ENCODE data around the gene POMC. TPM values are rescaled to one million over a fixed set of nuclear protein-coding genes. Genes with fewer than 3 reads are reported as not detected.
"Not testable (repeated sequence)": the region's sequence is repeated elsewhere in the genome, so short reads cannot be mapped to it uniquely, and the experiment has no call there.

The POMC gene
- total RNA-seq, 2 experiments from 2014 or later: 4.5 TPM

GRCh38 chr2:25215232-25215631, 46.9 kb upstream of the POMC start:
- no peak for TF ChIP-seq CTCF (IDR thresholded peaks at IDR 0.05)
- DNase-seq: peak in 2 of 14 experiments; percentile 14 to 30
- no peaks in the 10 kb centered on the region for H3K9me3 Mint-ChIP-seq
- H3K4me1 ChIP-seq (ENCODE audit: insufficient read depth, low read length): peaks cover 30% of the 10 kb centered on the region
- peak overlapping the region; percentile 44 to 52 for H3K27ac ChIP-seq (ENCODE audit: low read depth in 1 of 2, low read length in 2 of 2)
- peaks cover 24% of the 10 kb centered on the region for H3K4me1 Mint-ChIP-seq (ENCODE audit: low read depth)
- H3K27me3 Mint-ChIP-seq: no peaks in the 10 kb centered on the region
- ATAC-seq (ENCODE audit: poor library complexity): no peak
- no peaks in the 10 kb centered on the region for H3K36me3 ChIP-seq (ENCODE audit: insufficient read depth, low read length)
- H3K27ac Mint-ChIP-seq: peak overlapping the region; percentile 85
- H3K4me3 Mint-ChIP-seq: peak overlapping the region; percentile 87
- ChIA-PET CTCF (interaction anchor here (1.9 kb wide), 1 partner anchor 14 kb away, joined by 5 read pairs; no protein-coding TSS in a partner anchor), POLR2A (interaction anchor here (1.1 to 1.7 kb wide), 9 partner anchors 8 to 147 kb away, joined by 4 to 17 read pairs (median 5); no protein-coding TSS in a partner anchor)
- H3K9me3 ChIP-seq (ENCODE audit: control insufficient read depth in 1 of 2, insufficient read depth in 1 of 2, low read length in 2 of 2): no peaks in the 10 kb centered on the region
- H3K36me3 Mint-ChIP-seq (ENCODE audit: low read depth): no peaks in the 10 kb centered on the region
- intact Hi-C loops (cut with DNase I, micrococcal nuclease): loop anchor here in 1 of 2 experiments (5.0 kb wide), 1 partner anchor 57 kb away; no protein-coding TSS in a partner anchor
- H3K4me3 ChIP-seq (ENCODE audit: low read length): no peak overlapping the region
- H3K27me3 ChIP-seq (ENCODE audit: control insufficient read depth in 1 of 2, insufficient read depth in 2 of 2, low read length in 2 of 2): no peaks in the 10 kb centered on the region

- TF ChIP-seq CTCF (IDR thresholded peaks at IDR 0.05): no peak
- CTCF ChIA-PET: no interaction called here
Observed at GRCh38 chr2:25213229-25213628, 44.8 kb upstream of the POMC start.

GRCh38 chr2:25210923-25211322, 42.5 kb upstream of the POMC start:
- CTCF ChIA-PET; intact Hi-C loops (cut with DNase I, micrococcal nuclease); H3K27ac ChIP-seq (ENCODE audit: low read depth in 1 of 2, low read length in 2 of 2); ATAC-seq (ENCODE audit: poor library complexity); H3K9me3 ChIP-seq (ENCODE audit: control insufficient read depth in 1 of 2, insufficient read depth in 1 of 2, low read length in 2 of 2); H3K36me3 Mint-ChIP-seq (ENCODE audit: low read depth); H3K36me3 ChIP-seq (ENCODE audit: insufficient read depth, low read length); H3K27me3 ChIP-seq (ENCODE audit: control insufficient read depth in 1 of 2, insufficient read depth in 2 of 2, low read length in 2 of 2); H3K4me3 Mint-ChIP-seq; H3K27me3 Mint-ChIP-seq; H3K4me3 ChIP-seq (ENCODE audit: low read length); DNase-seq; H3K9me3 Mint-ChIP-seq: not testable (repeated sequence)
- Mint-ChIP-seq H3K27ac (peak overlapping the region; percentile 37), H3K4me1 (ENCODE audit: low read depth) (peaks cover 46% of the 10 kb centered on the region)
- H3K4me1 ChIP-seq (ENCODE audit: insufficient read depth, low read length): peaks cover 28% of the 10 kb centered on the region
- POLR2A ChIA-PET: interaction anchor here (1.5 kb wide), 1 partner anchor 62 kb away, joined by 3 read pairs; no protein-coding TSS in a partner anchor

More at GRCh38 chr2:25213229-25213628, 44.8 kb upstream of the POMC start:
- Mint-ChIP-seq H3K9me3 (no peaks in the 10 kb centered on the region), H3K27ac (no peak overlapping the region), H3K36me3 (ENCODE audit: low read depth) (no peaks in the 10 kb centered on the region), H3K4me1 (ENCODE audit: low read depth) (peaks cover 36% of the 10 kb centered on the region), H3K4me3 (no peak overlapping the region), H3K27me3 (no peaks in the 10 kb centered on the region)
- intact Hi-C loops (cut with DNase I, micrococcal nuclease): no loop called here
- no peaks in the 10 kb centered on the region for H3K36me3 ChIP-seq (ENCODE audit: insufficient read depth, low read length)
- no peak overlapping the region for H3K27ac ChIP-seq (ENCODE audit: low read depth in 1 of 2, low read length in 2 of 2)
- no peaks in the 10 kb centered on the region for H3K9me3 ChIP-seq (ENCODE audit: control insufficient read depth in 1 of 2, insufficient read depth in 1 of 2, low read length in 2 of 2)
- H3K4me3 ChIP-seq (ENCODE audit: low read length): no peak overlapping the region
- POLR2A ChIA-PET: no interaction called here
- no peak for ATAC-seq (ENCODE audit: poor library complexity)
- DNase-seq: no peak
- no peaks in the 10 kb centered on the region for H3K27me3 ChIP-seq (ENCODE audit: control insufficient read depth in 1 of 2, insufficient read depth in 2 of 2, low read length in 2 of 2)
- peaks cover 38% of the 10 kb centered on the region for H3K4me1 ChIP-seq (ENCODE audit: insufficient read depth, low read length)

- no peak for ATAC-seq (ENCODE audit: poor library complexity)
- Mint-ChIP-seq H3K4me3 (no peak overlapping the region), H3K36me3 (ENCODE audit: low read depth) (no peaks in the 10 kb centered on the region), H3K27me3 (no peaks in the 10 kb centered on the region), H3K4me1 (ENCODE audit: low read depth) (peaks cover 39% of the 10 kb centered on the region), H3K9me3 (no peaks in the 10 kb centered on the region), H3K27ac (no peak overlapping the region)
- ChIA-PET POLR2A (interaction anchor here (0.5 to 1.5 kb wide), 2 partner anchors 9 to 175 kb away, joined by 3 to 5 read pairs; no protein-coding TSS in a partner anchor), CTCF (interaction anchor here (1.5 kb wide), 1 partner anchor 11 kb away, joined by 3 read pairs; no protein-coding TSS in a partner anchor)
- intact Hi-C loops (cut with DNase I, micrococcal nuclease): no loop called here
- Histone ChIP-seq H3K27ac (ENCODE audit: low read depth in 1 of 2, low read length in 2 of 2) (no peak overlapping the region), H3K4me1 (ENCODE audit: insufficient read depth, low read length) (peaks cover 30% of the 10 kb centered on the region), H3K27me3 (ENCODE audit: control insufficient read depth in 1 of 2, insufficient read depth in 2 of 2, low read length in 2 of 2) (no peaks in the 10 kb centered on the region), H3K4me3 (ENCODE audit: low read length) (no peak overlapping the region), H3K9me3 (ENCODE audit: control insufficient read depth in 1 of 2, insufficient read depth in 1 of 2, low read length in 2 of 2) (no peaks in the 10 kb centered on the region), H3K36me3 (ENCODE audit: insufficient read depth, low read length) (no peaks in the 10 kb centered on the region)
- peak in 2 of 14 experiments; percentile 40 to 43 for DNase-seq
- TF ChIP-seq CTCF (IDR thresholded peaks at IDR 0.05): no peak
Observed at GRCh38 chr2:25207078-25207545, 38.7 kb upstream of the POMC start.

Measured in CD4-positive, alpha-beta T cell (primary cell).